Thoracic aorta (tissue), 2 donors: Measurements from ENCODE around the gene RGL1. TPM values are rescaled to one million over a fixed set of nuclear protein-coding genes. Genes with fewer than 3 reads are reported as not detected.

Source experiments
- ATAC-seq: fragments of 150-250 bp; one replicate; pipeline ENCODE4 v1.8.0; 2017; ENCODE audit warnings: low read depth; ENCODE audit not compliant: insufficient number of reproducible peaks, low FRiP score
- DNase-seq: peaks from one replicate; pipeline ENCODE4 v3.0.0-alpha.2; 2020; ENCODE audit warnings: low spot score
- H3K27ac ChIP-seq, 2 donors: fragments of 200-600 bp; sonication (generic); 1 replicate in 1 of 2; 2 replicates in 1 of 2; pipeline ENCODE4 v1.5.1; 2016; ENCODE audit warnings: mild to moderate bottlenecking in 2 of 2, moderate library complexity in 2 of 2
- H3K27me3 ChIP-seq: fragments of 200-600 bp; sonication (generic); replicated peaks from 2 replicates; pipeline ENCODE4 v1.6.0; 2016; ENCODE audit warnings: mild to moderate bottlenecking; ENCODE audit not compliant: insufficient read depth
- H3K36me3 ChIP-seq: fragments of 200-600 bp; sonication (generic); one replicate; pipeline ENCODE4 v1.5.1; 2016
- H3K4me1 ChIP-seq, 2 donors: fragments of 200-600 bp; sonication (generic); 1 replicate in 1 of 2; 2 replicates in 1 of 2; pipeline versions ENCODE4 v1.5.1 to v1.6.0; 2016; ENCODE audit warnings: low read depth in 2 of 2, mild to moderate bottlenecking in 1 of 2; ENCODE audit not compliant: control insufficient read depth in 1 of 2
- H3K4me3 ChIP-seq: fragments of 200-600 bp; sonication (generic); 2 replicates; pipeline ENCODE4 v1.5.1; 2016; ENCODE audit warnings: mild to moderate bottlenecking
- H3K9me3 ChIP-seq: fragments of 200-600 bp; sonication (generic); 2 replicates; pipeline ENCODE4 v1.5.1; 2016
- total RNA-seq, 2 donors: library from RNA; depleted of rRNA; stranded (reverse); fragments of >200 nt; gene quantifications; one replicate each; pipeline versions ENCODE4 v1.1.0 to v1.2.3, GENCODE V29; 2016
- TF ChIP-seq, protein P1 (sequence below): fragments of 200-600 bp; sonication (generic); IDR thresholded peaks from one replicate; pipeline ENCODE4 v1.5.1; 2019; ENCODE audit warnings: antibody characterized with exemption

The RGL1 gene
- total RNA-seq, 2 donors from 2014 or later = 27.6 to 35.7 TPM

- H3K27me3 ChIP-seq = no peaks in the 10 kb centered on the region
- H3K9me3 ChIP-seq = no peaks in the 10 kb centered on the region
- TF ChIP-seq, protein P1, sequence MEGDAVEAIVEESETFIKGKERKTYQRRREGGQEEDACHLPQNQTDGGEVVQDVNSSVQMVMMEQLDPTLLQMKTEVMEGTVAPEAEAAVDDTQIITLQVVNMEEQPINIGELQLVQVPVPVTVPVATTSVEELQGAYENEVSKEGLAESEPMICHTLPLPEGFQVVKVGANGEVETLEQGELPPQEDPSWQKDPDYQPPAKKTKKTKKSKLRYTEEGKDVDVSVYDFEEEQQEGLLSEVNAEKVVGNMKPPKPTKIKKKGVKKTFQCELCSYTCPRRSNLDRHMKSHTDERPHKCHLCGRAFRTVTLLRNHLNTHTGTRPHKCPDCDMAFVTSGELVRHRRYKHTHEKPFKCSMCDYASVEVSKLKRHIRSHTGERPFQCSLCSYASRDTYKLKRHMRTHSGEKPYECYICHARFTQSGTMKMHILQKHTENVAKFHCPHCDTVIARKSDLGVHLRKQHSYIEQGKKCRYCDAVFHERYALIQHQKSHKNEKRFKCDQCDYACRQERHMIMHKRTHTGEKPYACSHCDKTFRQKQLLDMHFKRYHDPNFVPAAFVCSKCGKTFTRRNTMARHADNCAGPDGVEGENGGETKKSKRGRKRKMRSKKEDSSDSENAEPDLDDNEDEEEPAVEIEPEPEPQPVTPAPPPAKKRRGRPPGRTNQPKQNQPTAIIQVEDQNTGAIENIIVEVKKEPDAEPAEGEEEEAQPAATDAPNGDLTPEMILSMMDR = no peak
- ATAC-seq (no peak), DNase-seq (no peak)
- peaks cover 11% of the 10 kb centered on the region for H3K36me3 ChIP-seq
- H3K4me1 ChIP-seq = peaks cover 3 to 10% of the 10 kb centered on the region in 2 donors
- H3K4me3 ChIP-seq = no peak overlapping the region
- peak overlapping the region in 1 of 2 donors; percentile 4 for H3K27ac ChIP-seq
Observed at GRCh38 chr1:183911285-183911684, 106.4 kb downstream of the RGL1 start.

DNA sequence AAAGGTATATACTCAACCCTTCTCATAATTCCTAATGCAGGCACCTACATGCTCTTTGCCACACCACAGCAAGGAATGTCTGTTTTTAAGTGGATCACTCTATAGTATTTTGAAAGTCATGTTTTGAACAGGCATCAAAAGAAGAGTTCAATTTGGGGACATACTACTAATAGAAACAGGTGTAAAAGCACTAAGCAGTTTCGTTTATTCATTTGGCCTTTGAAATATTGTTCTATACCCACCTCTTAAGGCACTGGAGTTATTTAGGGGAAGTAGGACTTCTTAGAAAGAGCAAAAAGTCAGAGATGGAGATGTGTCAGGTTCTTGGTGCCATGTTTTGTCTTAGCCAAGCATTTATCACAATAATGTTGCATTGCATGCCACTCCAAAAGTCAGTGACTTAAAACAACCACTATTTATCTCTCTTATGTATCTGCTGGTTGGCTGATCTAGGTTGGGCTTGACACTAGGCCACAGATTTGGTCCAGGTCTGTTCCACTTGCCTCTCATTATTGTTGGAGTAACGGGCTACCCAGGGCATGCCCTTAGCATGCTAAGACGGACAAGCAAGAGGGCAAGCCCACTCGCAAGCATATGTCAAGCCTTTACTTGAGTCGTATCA lies 107.5 kb downstream of the RGL1 start:
- Histone ChIP-seq H3K4me1 (peaks cover 3 to 12% of the 10 kb centered on the region in 2 donors), H3K4me3 (no peak overlapping the region), H3K36me3 (peaks cover 12% of the 10 kb centered on the region), H3K27me3 (no peaks in the 10 kb centered on the region), H3K9me3 (no peaks in the 10 kb centered on the region), H3K27ac (no peak overlapping the region)
- no peak for DNase-seq
- ATAC-seq = no peak
- TF ChIP-seq, protein P1 = no peak

- ATAC-seq (no peak), DNase-seq (no peak)
- H3K9me3 ChIP-seq = no peaks in the 10 kb centered on the region
- no peak overlapping the region for H3K27ac ChIP-seq
- peaks cover 3 to 12% of the 10 kb centered on the region in 2 donors for H3K4me1 ChIP-seq
- no peak overlapping the region for H3K4me3 ChIP-seq
- no peaks in the 10 kb centered on the region for H3K27me3 ChIP-seq
- H3K36me3 ChIP-seq = peaks cover 12% of the 10 kb centered on the region
- TF ChIP-seq, protein P1 = no peak
Observed at GRCh38 chr1:183913567-183913993, 108.7 kb downstream of the RGL1 start.

DNA sequence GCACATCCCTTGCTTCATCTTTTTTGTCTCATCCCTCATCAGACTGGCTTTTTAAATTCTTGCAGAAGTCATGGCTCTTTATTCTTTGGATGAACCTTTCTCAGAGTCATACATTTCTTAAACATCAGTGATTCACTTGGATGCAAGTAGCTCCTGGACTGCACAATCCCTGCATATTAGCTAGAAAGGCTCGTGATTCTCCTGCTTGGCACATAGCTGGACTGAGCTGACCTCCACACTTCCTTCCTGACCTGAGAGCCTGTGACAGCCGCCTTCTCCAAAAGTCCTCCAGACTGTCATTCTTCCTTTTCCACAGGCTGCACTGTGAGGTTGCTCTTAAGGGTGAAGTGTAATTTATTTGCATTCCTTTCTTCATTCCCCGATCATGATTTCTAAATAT lies 109.4 kb downstream of the RGL1 start:
- Histone ChIP-seq H3K4me3 (no peak overlapping the region), H3K27me3 (no peaks in the 10 kb centered on the region), H3K4me1 (peaks cover 3 to 12% of the 10 kb centered on the region in 2 donors), H3K27ac (no peak overlapping the region), H3K36me3 (peaks cover 7% of the 10 kb centered on the region), H3K9me3 (no peaks in the 10 kb centered on the region)
- ATAC-seq = no peak
- DNase-seq = no peak
- TF ChIP-seq, protein P1 = no peak

GRCh38 chr1:183914891-183915290 lies 110.0 kb downstream of the RGL1 start:
- H3K4me1 ChIP-seq = peaks cover 3 to 12% of the 10 kb centered on the region in 2 donors
- H3K27ac ChIP-seq = no peak overlapping the region
- peaks cover 7% of the 10 kb centered on the region for H3K36me3 ChIP-seq
- H3K4me3 ChIP-seq = no peak overlapping the region
- no peaks in the 10 kb centered on the region for H3K27me3 ChIP-seq
- DNase-seq (no peak), ATAC-seq (no peak)
- TF ChIP-seq, protein P1 = no peak
- H3K9me3 ChIP-seq = no peaks in the 10 kb centered on the region
